GM06990 (cell line): ENCODE measurements around the gene PIF1.

ENCODE experiments used
- DNase-seq: peaks from one replicate; pipeline ENCODE4 v3.0.0-alpha.2; 2011; ENCODE audit not compliant: insufficient read length; ENCODE audit errors: extremely low read depth
- H3K27me3 ChIP-seq: replicated peaks from 2 replicates; pipeline ENCODE4 v1.6.0; 2011; ENCODE audit warnings: low read length; ENCODE audit not compliant: control insufficient read depth, insufficient read depth
- H3K36me3 ChIP-seq: 2 replicates; pipeline ENCODE4 v1.5.1; 2011; ENCODE audit warnings: low read length; ENCODE audit not compliant: control insufficient read depth, insufficient read depth
- H3K4me3 ChIP-seq: replicated peaks from 2 replicates; pipeline ENCODE4 v1.5.1; 2011; ENCODE audit warnings: low read depth, mild to moderate bottlenecking, control low read depth, low read length
- TF ChIP-seq, protein P1 (sequence below): IDR thresholded peaks from 2 replicates; pipeline ENCODE4 v1.5.1; 2011; ENCODE audit warnings: low read length, control low read depth, mild to moderate bottlenecking, inconsistent platforms; ENCODE audit not compliant: insufficient read depth, poor library complexity, severe bottlenecking

Gene PIF1

DNA sequence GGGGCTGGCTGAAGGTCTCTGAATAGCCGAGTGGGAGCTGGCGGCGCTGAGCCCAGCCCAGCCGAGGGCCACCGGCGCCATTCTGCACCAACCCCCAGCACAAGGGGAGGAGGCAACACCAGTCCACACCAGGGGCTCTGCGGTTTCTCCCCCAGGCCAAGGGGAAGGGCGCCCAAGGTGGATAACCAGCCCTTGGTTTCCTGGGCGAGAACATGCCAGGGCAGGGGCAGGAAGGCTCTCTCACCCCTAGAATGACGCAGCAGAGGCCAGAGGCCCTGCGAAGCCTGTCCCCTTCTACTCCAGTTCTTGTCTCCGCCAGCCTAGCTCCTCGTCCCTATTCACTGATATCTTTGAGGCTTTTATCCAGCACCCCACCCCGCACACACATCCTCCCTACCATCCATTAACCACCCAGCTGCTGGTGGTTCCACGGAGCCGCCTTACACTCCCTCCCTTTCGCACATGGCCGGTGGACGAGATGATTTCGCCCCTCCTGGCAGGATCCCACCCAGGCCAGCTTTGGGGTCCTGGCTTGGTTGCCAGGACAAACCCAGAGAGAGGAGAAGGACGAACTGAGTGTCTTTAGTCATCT, 51.3 kb downstream of the PIF1 start:
- no peak for DNase-seq
- TF ChIP-seq, protein P1, sequence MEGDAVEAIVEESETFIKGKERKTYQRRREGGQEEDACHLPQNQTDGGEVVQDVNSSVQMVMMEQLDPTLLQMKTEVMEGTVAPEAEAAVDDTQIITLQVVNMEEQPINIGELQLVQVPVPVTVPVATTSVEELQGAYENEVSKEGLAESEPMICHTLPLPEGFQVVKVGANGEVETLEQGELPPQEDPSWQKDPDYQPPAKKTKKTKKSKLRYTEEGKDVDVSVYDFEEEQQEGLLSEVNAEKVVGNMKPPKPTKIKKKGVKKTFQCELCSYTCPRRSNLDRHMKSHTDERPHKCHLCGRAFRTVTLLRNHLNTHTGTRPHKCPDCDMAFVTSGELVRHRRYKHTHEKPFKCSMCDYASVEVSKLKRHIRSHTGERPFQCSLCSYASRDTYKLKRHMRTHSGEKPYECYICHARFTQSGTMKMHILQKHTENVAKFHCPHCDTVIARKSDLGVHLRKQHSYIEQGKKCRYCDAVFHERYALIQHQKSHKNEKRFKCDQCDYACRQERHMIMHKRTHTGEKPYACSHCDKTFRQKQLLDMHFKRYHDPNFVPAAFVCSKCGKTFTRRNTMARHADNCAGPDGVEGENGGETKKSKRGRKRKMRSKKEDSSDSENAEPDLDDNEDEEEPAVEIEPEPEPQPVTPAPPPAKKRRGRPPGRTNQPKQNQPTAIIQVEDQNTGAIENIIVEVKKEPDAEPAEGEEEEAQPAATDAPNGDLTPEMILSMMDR, result no peak
- Histone ChIP-seq H3K36me3 (no peaks in the 10 kb centered on the region), H3K4me3 (no peak overlapping the region), H3K27me3 (no peaks in the 10 kb centered on the region; the same call in 1 of the 2 replicates)

DNA sequence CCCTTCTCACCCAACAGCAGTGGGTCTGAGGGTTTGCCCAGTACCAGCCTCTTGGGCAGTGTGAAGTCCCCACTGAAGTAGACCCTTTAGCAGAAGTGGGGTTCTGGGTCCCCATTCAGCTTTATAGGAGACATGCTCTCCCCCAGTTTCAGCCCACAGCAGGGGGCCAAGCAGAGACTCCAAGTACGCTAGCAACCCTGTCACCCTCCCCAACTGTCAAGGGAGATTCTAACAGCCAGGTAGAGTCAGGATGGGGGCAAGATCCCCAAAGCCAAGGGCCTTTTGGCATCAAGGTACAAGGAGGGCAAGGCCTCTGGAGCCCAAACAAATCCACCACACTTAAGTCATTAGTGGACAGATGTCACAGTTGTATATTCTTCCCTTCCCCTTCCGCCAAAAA, 51.8 kb downstream of the PIF1 start:
- DNase-seq, result no peak
- no peak overlapping the region for H3K4me3 ChIP-seq
- H3K36me3 ChIP-seq, result no peaks in the 10 kb centered on the region
- TF ChIP-seq, protein P1, result no peak
- no peaks in the 10 kb centered on the region; the same call in 1 of the 2 replicates for H3K27me3 ChIP-seq

DNA sequence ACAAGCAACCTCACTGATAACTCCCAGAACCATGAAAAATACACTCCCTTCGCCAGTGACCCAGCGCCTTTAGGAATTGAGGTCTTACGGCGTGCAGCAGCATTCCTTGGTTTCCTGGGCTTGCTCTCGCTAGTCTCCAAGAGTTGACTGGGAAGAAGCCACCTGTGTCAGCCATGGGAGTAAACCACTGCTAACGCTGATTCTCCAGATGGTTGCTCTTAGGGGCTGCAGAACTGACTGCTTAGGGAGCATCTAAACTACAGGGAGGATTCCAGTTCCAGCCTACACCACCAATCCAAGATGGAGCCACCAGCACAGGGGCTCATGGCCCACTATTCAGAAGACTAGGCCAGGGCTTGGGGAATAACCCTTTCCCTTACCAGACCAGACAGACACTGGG, 52.5 kb downstream of the PIF1 start:
- DNase-seq, result no peak
- no peaks in the 10 kb centered on the region for H3K36me3 ChIP-seq
- H3K4me3 ChIP-seq, result no peak overlapping the region
- TF ChIP-seq, protein P1, result no peak
- no peaks in the 10 kb centered on the region; the same call in 1 of the 2 replicates for H3K27me3 ChIP-seq

DNA sequence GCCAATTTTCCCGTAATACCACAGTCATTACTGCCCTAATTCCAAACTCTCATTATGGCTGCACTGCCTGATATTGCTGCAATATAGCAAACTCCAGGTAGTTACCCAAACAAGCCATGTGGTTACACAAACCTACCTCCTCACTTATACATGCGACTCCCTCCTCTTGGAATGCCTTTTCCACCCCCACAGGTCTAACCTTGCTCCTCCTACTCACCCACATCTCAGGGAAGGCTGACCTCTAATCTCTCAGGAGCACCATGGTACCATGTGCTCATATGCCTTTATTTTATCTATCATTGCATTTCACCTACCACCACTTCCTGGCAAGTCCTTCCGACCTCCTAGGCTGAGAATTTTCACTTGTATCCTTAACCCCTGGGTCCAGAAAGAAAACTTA, 53.0 kb downstream of the PIF1 start:
- H3K27me3 ChIP-seq, result no peaks in the 10 kb centered on the region; the same call in 1 of the 2 replicates

DNA sequence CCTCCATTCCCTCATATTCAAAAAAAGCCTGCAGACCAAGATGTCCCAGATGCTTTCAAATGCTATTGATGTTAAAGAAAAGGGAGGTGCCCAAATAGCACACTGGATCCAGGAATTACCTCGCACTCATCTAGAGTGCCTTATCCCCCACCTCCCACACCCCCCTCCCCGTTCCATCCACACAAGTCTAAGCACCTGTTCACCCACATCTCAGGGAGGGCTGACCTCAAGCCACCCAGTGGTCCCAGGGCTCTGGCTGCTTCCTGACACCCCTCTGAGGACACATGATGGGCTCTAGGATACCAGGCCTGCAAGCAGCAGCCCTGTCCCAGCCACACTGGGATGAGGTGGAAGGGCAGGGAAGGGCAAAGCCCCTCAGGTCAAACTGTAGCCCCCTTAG, 54.8 kb downstream of the PIF1 start:
- TF ChIP-seq, protein P1, result no peak
- Histone ChIP-seq H3K27me3 (no peaks in the 10 kb centered on the region), H3K36me3 (no peaks in the 10 kb centered on the region), H3K4me3 (no peak overlapping the region)
- DNase-seq, result no peak

More for the DNA sequence above, 53.0 kb downstream of the PIF1 start:
- H3K36me3 ChIP-seq, result no peaks in the 10 kb centered on the region
- no peak overlapping the region for H3K4me3 ChIP-seq
- DNase-seq, result no peak
- TF ChIP-seq, protein P1, result no peak

DNA sequence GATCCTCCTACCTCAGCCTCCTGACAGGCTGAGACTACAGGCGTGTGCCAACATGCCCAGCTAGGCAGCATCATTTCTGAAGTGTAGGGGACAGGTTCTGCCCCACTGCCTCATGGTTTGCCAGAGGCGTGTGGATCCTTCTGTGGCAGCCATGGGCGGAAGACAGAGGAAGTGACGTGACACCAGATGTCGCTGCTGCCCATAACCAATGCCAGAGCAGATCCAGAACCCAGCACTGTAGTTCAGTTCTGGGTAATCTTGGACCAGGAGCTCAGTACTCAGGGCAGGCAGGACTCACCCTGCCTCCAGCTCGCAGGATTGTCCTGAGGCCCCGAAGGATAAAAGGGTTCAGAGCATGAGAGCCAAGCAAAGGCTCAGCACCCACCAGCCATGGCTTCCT, 58.2 kb downstream of the PIF1 start:
- Histone ChIP-seq H3K4me3 (no peak overlapping the region), H3K27me3 (no peaks in the 10 kb centered on the region), H3K36me3 (no peaks in the 10 kb centered on the region)
- TF ChIP-seq, protein P1, result no peak
- no peak for DNase-seq
